NCI-H2107 (cell line): ENCODE data around the gene UBE2L6.

Experiments
- DNase-seq: peaks from one replicate; lab custom pipeline; 2025; lab: John Stamatoyannopoulos, UW

Gene UBE2L6

GRCh38 chr11:57530215-57530595 is 37.3 kb downstream of the UBE2L6 start:
- DNase-seq = no peak

- no peak for DNase-seq
Observed at GRCh38 chr11:57529012-57529411, 38.5 kb downstream of the UBE2L6 start.

GRCh38 chr11:57527056-57527631 is 40.3 kb downstream of the UBE2L6 start:
- DNase-seq = peak; percentile 50

- no peak for DNase-seq
Observed at GRCh38 chr11:57523419-57523818, 44.1 kb downstream of the UBE2L6 start.

- no peak for DNase-seq
Observed at GRCh38 chr11:57521116-57521515, 46.4 kb downstream of the UBE2L6 start.

- no peak for DNase-seq
Observed at GRCh38 chr11:57516061-57516443, 51.4 kb downstream of the UBE2L6 start.

GRCh38 chr11:57515332-57516060 is 52.0 kb downstream of the UBE2L6 start, which contains the start of gene SLC43A1:
Gene SLC43A1 (minus strand): TSS chr11:57515702. CDS start chr11:57514111, 1,591 bp downstream.
- DNase-seq = no peak

- peak; percentile 28 for DNase-seq
Observed at GRCh38 chr11:57514538-57515331, 52.7 kb downstream of the UBE2L6 start.

GRCh38 chr11:57513911-57514537 is 53.4 kb downstream of the UBE2L6 start:
- DNase-seq = no peak

GRCh38 chr11:57513452-57513795 is 54.0 kb downstream of the UBE2L6 start:
- DNase-seq = no peak

- DNase-seq = no peak
Observed at GRCh38 chr11:57512646-57513451, 54.6 kb downstream of the UBE2L6 start.

GRCh38 chr11:57511741-57512430 is 55.6 kb downstream of the UBE2L6 start:
- no peak for DNase-seq

GRCh38 chr11:57508341-57509170 is 58.9 kb downstream of the UBE2L6 start:
- no peak for DNase-seq

- no peak for DNase-seq
Observed at GRCh38 chr11:57506522-57506921, 61.0 kb downstream of the UBE2L6 start.

GRCh38 chr11:57504511-57504910 is 63.0 kb downstream of the UBE2L6 start:
- DNase-seq = no peak

GRCh38 chr11:57502870-57503269 is 64.6 kb downstream of the UBE2L6 start:
- DNase-seq = no peak

- no peak for DNase-seq
Observed at GRCh38 chr11:57502376-57502775, 65.1 kb downstream of the UBE2L6 start.

- no peak for DNase-seq
Observed at GRCh38 chr11:57501953-57502352, 65.5 kb downstream of the UBE2L6 start.
